Upper lobe of left lung (tissue), 6 donors: Measurements from ENCODE around the gene OPRM1. TPM values are rescaled to one million over a fixed set of nuclear protein-coding genes. Genes with fewer than 3 reads are reported as not detected.

ENCODE experiments used
- ATAC-seq, 2 donors: fragments of 200-7000 bp; cut with Tn5 transposase; one replicate each; pipeline ENCODE4 v1.9.1; 2022; ENCODE audit warnings: mild to moderate bottlenecking in 2 of 2, moderate library complexity in 2 of 2; ENCODE audit not compliant: low FRiP score in 2 of 2
- DNase-seq, 2 donors: peaks; one replicate each; pipeline ENCODE4 v3.0.0-alpha.2; 2019 to 2020
- H3K27ac ChIP-seq, 4 donors: fragments of 200-600 bp; sonication (generic); one replicate each; pipeline ENCODE4 v1.5.1; 2016 to 2019
- H3K27me3 ChIP-seq, 4 donors: fragments of 200-600 bp; sonication (generic); one replicate each; pipeline ENCODE4 v1.5.1; 2017 to 2019
- H3K36me3 ChIP-seq, 4 donors: fragments of 200-600 bp; sonication (generic); one replicate each; pipeline ENCODE4 v1.5.1; 2016 to 2019
- H3K4me1 ChIP-seq, 4 donors: fragments of 200-600 bp; sonication (generic); one replicate each; pipeline ENCODE4 v1.5.1; 2018 to 2019
- H3K4me3 ChIP-seq, 4 donors: fragments of 200-600 bp; sonication (generic); one replicate each; pipeline ENCODE4 v1.5.1; 2017 to 2019; ENCODE audit warnings: mild to moderate bottlenecking in 2 of 4, moderate library complexity in 1 of 4
- H3K9me3 ChIP-seq, 4 donors: fragments of 200-600 bp; sonication (generic); one replicate each; pipeline ENCODE4 v1.5.1; 2018 to 2019
- CTCF ChIP-seq, 6 experiments: fragments of 450-650 bp in 4 of 6; fragments of 200-600 bp in 2 of 6; sonication (generic) in 2 of 6; IDR thresholded peaks; one replicate each; pipeline ENCODE4 v1.5.1; 2016 to 2019; ENCODE audit warnings: antibody characterized with exemption in 6 of 6
- EP300 ChIP-seq, 4 donors: sonication (generic); formaldehyde crosslinking; IDR thresholded peaks; one replicate each; pipeline ENCODE4 v1.5.1; 2017; ENCODE audit warnings: antibody characterized with exemption in 4 of 4, control low read depth in 2 of 4
- POLR2A ChIP-seq, 4 donors: fragments of 450-650 bp; IDR thresholded peaks; one replicate each; pipeline ENCODE4 v1.5.1; 2016 to 2017; ENCODE audit warnings: antibody characterized with exemption in 4 of 4, mild to moderate bottlenecking in 2 of 4
- POLR2AphosphoS5 ChIP-seq, 2 donors: sonication (generic); formaldehyde crosslinking; IDR thresholded peaks; one replicate each; pipeline ENCODE4 v1.5.1; 2017; ENCODE audit warnings: antibody characterized with exemption in 2 of 2
- WGBS, 2 donors: methylation state at CpG; one replicate each; pipeline ENCODE4 v1.1.5; 2017 to 2018; 5-methylcytosine and 5-hydroxymethylcytosine counted together
- total RNA-seq, 6 donors: library from RNA; depleted of rRNA in 4 of 6; stranded (reverse); fragments of >200 nt in 4 of 6; gene quantifications; one replicate each; pipeline versions ENCODE4 v1.1.0 to v1.2.1, GENCODE V29; 2016 to 2021
- donor health status: DM: no; HTN: no; CAD: no; lungs with moderate emphysema.
- donor health status: DM: no; HTN: yes; CAD: no; lungs with severe emphysema.

OPRM1 gene
- total RNA-seq, 6 donors from 2014 or later, result not detected

GRCh38 chr6:154123155-154123956 lies 84.3 kb downstream of the OPRM1 start:
- Histone ChIP-seq H3K27ac (no peak overlapping the region), H3K9me3 (no peaks in the 10 kb centered on the region), H3K27me3 (no peaks in the 10 kb centered on the region), H3K4me1 (no peaks in the 10 kb centered on the region), H3K4me3 (no peak overlapping the region), H3K36me3 (no peaks in the 10 kb centered on the region)
- DNase-seq, result no peak
- ATAC-seq, result no peak
- WGBS, 2 donors, result 70 to 78% methylated on average over 8 of the region's 8 CpGs
- no peak for TF ChIP-seq POLR2AphosphoS5 (IDR thresholded peaks at IDR 0.05)
- no peak for TF ChIP-seq EP300 (IDR thresholded peaks at IDR 0.05)
- TF ChIP-seq CTCF (IDR thresholded peaks at IDR 0.05), result no peak
- no peak for TF ChIP-seq POLR2A (IDR thresholded peaks at IDR 0.05)

- H3K27ac ChIP-seq, result no peak overlapping the region
- no peaks in the 10 kb centered on the region for H3K9me3 ChIP-seq
- DNase-seq (no peak), ATAC-seq (no peak)
- WGBS, 2 donors, result 45 to 87% methylated on average over 2 of the region's 2 CpGs
- H3K4me3 ChIP-seq, result no peak overlapping the region
- H3K4me1 ChIP-seq, result no peaks in the 10 kb centered on the region
- no peaks in the 10 kb centered on the region for H3K27me3 ChIP-seq
- TF ChIP-seq EP300 (IDR thresholded peaks at IDR 0.05) (no peak), POLR2A (IDR thresholded peaks at IDR 0.05) (no peak), CTCF (IDR thresholded peaks at IDR 0.05) (no peak), POLR2AphosphoS5 (IDR thresholded peaks at IDR 0.05) (no peak)
- H3K36me3 ChIP-seq, result no peaks in the 10 kb centered on the region
Measured at GRCh38 chr6:154125421-154125820, 86.4 kb downstream of the OPRM1 start.

GRCh38 chr6:154127657-154128056 lies 88.6 kb downstream of the OPRM1 start:
- H3K36me3 ChIP-seq, result no peaks in the 10 kb centered on the region
- no peak overlapping the region for H3K4me3 ChIP-seq
- DNase-seq (no peak), ATAC-seq (no peak)
- no peaks in the 10 kb centered on the region for H3K9me3 ChIP-seq
- no peaks in the 10 kb centered on the region for H3K4me1 ChIP-seq
- no peak overlapping the region for H3K27ac ChIP-seq
- TF ChIP-seq POLR2AphosphoS5 (IDR thresholded peaks at IDR 0.05) (no peak), POLR2A (IDR thresholded peaks at IDR 0.05) (no peak), CTCF (IDR thresholded peaks at IDR 0.05) (no peak), EP300 (IDR thresholded peaks at IDR 0.05) (no peak)
- WGBS, 2 donors, result 56 to 64% methylated on average over 2 of the region's 2 CpGs
- no peaks in the 10 kb centered on the region for H3K27me3 ChIP-seq

- Histone ChIP-seq H3K36me3 (no peaks in the 10 kb centered on the region), H3K4me3 (no peak overlapping the region), H3K9me3 (no peaks in the 10 kb centered on the region), H3K27me3 (no peaks in the 10 kb centered on the region), H3K4me1 (no peaks in the 10 kb centered on the region), H3K27ac (no peak overlapping the region)
- no peak for ATAC-seq
- 89 to 94% methylated on average over 8 of the region's 8 CpGs for WGBS, 2 donors
- no peak for DNase-seq
- TF ChIP-seq POLR2AphosphoS5 (IDR thresholded peaks at IDR 0.05), result no peak
- no peak for TF ChIP-seq EP300 (IDR thresholded peaks at IDR 0.05)
- no peak for TF ChIP-seq CTCF (IDR thresholded peaks at IDR 0.05)
- TF ChIP-seq POLR2A (IDR thresholded peaks at IDR 0.05), result no peak
Measured at GRCh38 chr6:154134471-154135147, 95.6 kb downstream of the OPRM1 start.
